Lower leg skin (tissue), 3 donors: ENCODE measurements around the gene DYRK4.

Source experiments
- POLR2A ChIP-seq, 2 donors: fragments of 450-650 bp; IDR thresholded peaks; one replicate each; pipeline ENCODE4 v1.6.1; 2016 to 2017; ENCODE audit warnings: antibody characterized with exemption in 2 of 2, mild to moderate bottlenecking in 1 of 2, moderate library complexity in 1 of 2
- TF ChIP-seq, protein P1 (sequence below), 3 donors: fragments of 450-650 bp; IDR thresholded peaks; one replicate each; pipeline ENCODE4 v1.5.1; 2016; ENCODE audit warnings: antibody characterized with exemption in 3 of 3, mild to moderate bottlenecking in 3 of 3, moderate library complexity in 2 of 3

GRCh38 chr12:4539167-4539870, 22.7 kb upstream of the DYRK4 start:
- TF ChIP-seq, protein P1, sequence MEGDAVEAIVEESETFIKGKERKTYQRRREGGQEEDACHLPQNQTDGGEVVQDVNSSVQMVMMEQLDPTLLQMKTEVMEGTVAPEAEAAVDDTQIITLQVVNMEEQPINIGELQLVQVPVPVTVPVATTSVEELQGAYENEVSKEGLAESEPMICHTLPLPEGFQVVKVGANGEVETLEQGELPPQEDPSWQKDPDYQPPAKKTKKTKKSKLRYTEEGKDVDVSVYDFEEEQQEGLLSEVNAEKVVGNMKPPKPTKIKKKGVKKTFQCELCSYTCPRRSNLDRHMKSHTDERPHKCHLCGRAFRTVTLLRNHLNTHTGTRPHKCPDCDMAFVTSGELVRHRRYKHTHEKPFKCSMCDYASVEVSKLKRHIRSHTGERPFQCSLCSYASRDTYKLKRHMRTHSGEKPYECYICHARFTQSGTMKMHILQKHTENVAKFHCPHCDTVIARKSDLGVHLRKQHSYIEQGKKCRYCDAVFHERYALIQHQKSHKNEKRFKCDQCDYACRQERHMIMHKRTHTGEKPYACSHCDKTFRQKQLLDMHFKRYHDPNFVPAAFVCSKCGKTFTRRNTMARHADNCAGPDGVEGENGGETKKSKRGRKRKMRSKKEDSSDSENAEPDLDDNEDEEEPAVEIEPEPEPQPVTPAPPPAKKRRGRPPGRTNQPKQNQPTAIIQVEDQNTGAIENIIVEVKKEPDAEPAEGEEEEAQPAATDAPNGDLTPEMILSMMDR (IDR thresholded peaks at IDR 0.05): no peak
- TF ChIP-seq POLR2A (IDR thresholded peaks at IDR 0.05): no peak
